Measurements from ENCODE around the gene CLSTN1. TPM values are rescaled to one million over a fixed set of nuclear protein-coding genes. Genes with fewer than 3 reads are reported as not detected.
"Not testable (repeated sequence)": the region's sequence is repeated elsewhere in the genome, so short reads cannot be mapped to it uniquely, and the experiment has no call there.

Gene CLSTN1
- total and polyA plus RNA-seq, 11 donors, result 37.6 to 79.4 (median 61.2) TPM

GRCh38 chr1:9715536-9716226 lies 108.1 kb downstream of the CLSTN1 start:
- H3K4me3 ChIP-seq, result peak overlapping the region in 1 of 12 donors; percentile 48
- H3K27ac ChIP-seq, result peak overlapping the region in 1 of 12 donors; percentile 88
- H3K36me3 ChIP-seq, result peaks cover 0 to 79% (median 9%) of the 10 kb centered on the region in 9 donors
- no peak for DNase-seq
- no peak for ATAC-seq
- H3K27me3 ChIP-seq, result no peaks in the 10 kb centered on the region
- 90 to 93% (median 93%) methylated on average over 11 to 40 of the region's 40 CpGs for WGBS, 4 donors
- TF ChIP-seq POLR2A (IDR thresholded peaks at IDR 0.05) (no peak), CTCF (IDR thresholded peaks at IDR 0.05) (no peak)
- H3K4me1 ChIP-seq, result peaks cover 0 to 32% (median 0%) of the 10 kb centered on the region in 12 donors
- intact Hi-C loops (cut with DNase I), result no loop called here
- H3K9me3 ChIP-seq, result no peaks in the 10 kb centered on the region

- intact Hi-C loops (cut with DNase I), result no loop called here
- no peak overlapping the region for H3K27ac ChIP-seq
- no peak for DNase-seq
- H3K36me3 ChIP-seq, result peaks cover 0 to 78% (median 9%) of the 10 kb centered on the region in 9 donors
- H3K4me1 ChIP-seq, result peaks cover 0 to 31% (median 0%) of the 10 kb centered on the region in 12 donors
- no peak for TF ChIP-seq POLR2A (IDR thresholded peaks at IDR 0.05)
- no peak for TF ChIP-seq CTCF (IDR thresholded peaks at IDR 0.05)
- no peaks in the 10 kb centered on the region for H3K9me3 ChIP-seq
- no peak for ATAC-seq
- no peaks in the 10 kb centered on the region for H3K27me3 ChIP-seq
- 71 to 82% (median 74%) methylated on average over 6 of the region's 6 CpGs for WGBS, 4 donors
- H3K4me3 ChIP-seq, result no peak overlapping the region
These were observed 109.5 kb downstream of the CLSTN1 start for GRCh38 chr1:9714257-9714718.

- H3K9me3 ChIP-seq; intact Hi-C loops (cut with DNase I); H3K27ac ChIP-seq; H3K4me3 ChIP-seq; DNase-seq; H3K27me3 ChIP-seq; ATAC-seq: not testable (repeated sequence)
- peaks cover 0 to 69% (median 9%) of the 10 kb centered on the region in 9 donors for H3K36me3 ChIP-seq
- H3K4me1 ChIP-seq, result peaks cover 0 to 16% (median 0%) of the 10 kb centered on the region in 12 donors
- WGBS, 4 donors, result 94 to 95% (median 94%) methylated on average over 7 of the region's 7 CpGs
These were observed 111.0 kb downstream of the CLSTN1 start for GRCh38 chr1:9712767-9713166.

DNA sequence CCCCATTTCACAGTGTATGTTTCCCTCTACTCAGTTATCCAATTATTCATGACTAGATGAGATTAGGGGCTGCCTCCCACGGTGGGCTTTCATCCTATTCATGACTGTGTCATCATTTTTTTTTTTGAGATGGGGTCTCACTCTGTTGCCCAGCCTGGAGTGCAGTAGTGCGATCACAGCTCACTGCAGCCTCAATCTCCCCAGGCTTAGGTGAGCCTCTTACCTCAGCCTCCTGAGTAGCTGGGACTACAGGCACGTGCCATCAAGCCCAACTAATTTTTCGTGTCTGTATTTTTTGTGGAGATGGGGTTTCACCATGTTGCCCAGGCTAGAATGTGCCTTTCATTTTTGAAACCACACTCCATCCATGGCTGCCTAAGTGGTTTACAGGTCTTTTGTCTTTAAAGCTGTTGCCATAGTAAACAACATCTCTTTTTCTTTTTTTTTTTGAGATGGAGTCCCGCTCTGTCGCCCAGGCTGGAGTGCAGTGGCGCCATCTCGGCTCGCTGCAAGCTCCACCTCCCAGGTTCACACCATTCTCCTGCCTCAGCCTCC lies 112.2 kb downstream of the CLSTN1 start:
- 88 to 91% (median 90%) methylated on average over 9 of the region's 9 CpGs for WGBS, 4 donors
- intact Hi-C loops (cut with DNase I), result no loop called here
- no peak for DNase-seq
- H3K27me3 ChIP-seq, result no peaks in the 10 kb centered on the region
- peaks cover 0 to 4% (median 0%) of the 10 kb centered on the region in 12 donors for H3K4me1 ChIP-seq
- peaks cover 0 to 64% (median 9%) of the 10 kb centered on the region in 9 donors for H3K36me3 ChIP-seq
- no peak for ATAC-seq
- H3K27ac ChIP-seq, result no peak overlapping the region
- H3K4me3 ChIP-seq, result no peak overlapping the region
- TF ChIP-seq CTCF (IDR thresholded peaks at IDR 0.05) (no peak), POLR2A (IDR thresholded peaks at IDR 0.05) (no peak)
- H3K9me3 ChIP-seq, result no peaks in the 10 kb centered on the region
